ENCODE measurements around the gene ELMO1.

The ELMO1 gene

GRCh38 chr7:37430171-37430570 is 18.5 kb downstream of the ELMO1 start:
- no peak for DNase-seq

GRCh38 chr7:37429435-37429791 is 19.3 kb downstream of the ELMO1 start:
- no peak for DNase-seq

GRCh38 chr7:37428681-37429434 is 19.8 kb downstream of the ELMO1 start:
- DNase-seq: no peak

GRCh38 chr7:37427276-37427940 is 21.3 kb downstream of the ELMO1 start:
- DNase-seq: no peak

GRCh38 chr7:37425498-37425897 is 23.2 kb downstream of the ELMO1 start:
- no peak for DNase-seq

- DNase-seq: no peak
Observed at GRCh38 chr7:37424995-37425394, 23.7 kb downstream of the ELMO1 start.

- DNase-seq: no peak
Observed at GRCh38 chr7:37424521-37424920, 24.1 kb downstream of the ELMO1 start.

- DNase-seq: no peak
Observed at GRCh38 chr7:37421861-37422500, 26.7 kb downstream of the ELMO1 start.

- DNase-seq: no peak
Observed at GRCh38 chr7:37420946-37421695, 27.5 kb downstream of the ELMO1 start.

- no peak for DNase-seq
Observed at GRCh38 chr7:37419496-37419895, 29.2 kb downstream of the ELMO1 start.

GRCh38 chr7:37418381-37418780 is 30.3 kb downstream of the ELMO1 start:
- DNase-seq: no peak

- no peak for DNase-seq
Observed at GRCh38 chr7:37417107-37417474, 31.6 kb downstream of the ELMO1 start.

GRCh38 chr7:37416378-37417106 is 32.1 kb downstream of the ELMO1 start:
- no peak for DNase-seq

- no peak for DNase-seq
Observed at GRCh38 chr7:37415629-37416028, 33.0 kb downstream of the ELMO1 start.

GRCh38 chr7:37414352-37414983 is 34.2 kb downstream of the ELMO1 start:
- DNase-seq: no peak

GRCh38 chr7:37411444-37412034 is 37.1 kb downstream of the ELMO1 start:
- no peak for DNase-seq

GRCh38 chr7:37410305-37411229 is 38.1 kb downstream of the ELMO1 start:
- DNase-seq: no peak

- no peak for DNase-seq
Observed at GRCh38 chr7:37409461-37409860, 39.2 kb downstream of the ELMO1 start.

GRCh38 chr7:37408291-37409228 is 40.1 kb downstream of the ELMO1 start:
- DNase-seq: no peak
